GM19193 (cell line): ENCODE measurements around the gene GABRA4.

ENCODE experiments used
- POLR2A ChIP-seq: IDR thresholded peaks from 4 replicates; pipeline ENCODE4 v1.6.1; 2011; ENCODE audit not compliant: insufficient read depth, insufficient read length; ENCODE audit errors: extremely low read depth

The GABRA4 gene

DNA sequence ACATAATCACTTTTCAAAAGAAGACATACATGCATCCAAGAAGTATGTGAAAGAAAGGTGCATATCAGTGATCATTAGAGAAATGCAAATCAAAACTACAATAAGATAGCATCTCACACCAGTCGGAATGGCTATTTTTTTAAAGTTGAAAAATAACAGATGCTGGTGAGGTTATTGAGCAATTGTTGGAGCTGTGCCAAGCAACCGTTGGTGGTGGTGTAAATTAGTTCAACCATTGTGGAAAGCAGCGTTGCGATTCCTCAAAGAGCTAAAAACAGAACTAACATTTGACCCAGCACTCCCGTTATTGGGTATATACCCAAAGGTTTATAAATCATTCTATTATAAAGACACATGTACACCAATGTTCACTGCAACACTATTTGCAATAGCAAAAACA, 98.6 kb downstream of the GABRA4 start:
- TF ChIP-seq POLR2A: no peak

GRCh38 chr4:46890056-46890455, 103.3 kb downstream of the GABRA4 start:
- TF ChIP-seq POLR2A: no peak

GRCh38 chr4:46889410-46889809, 104.0 kb downstream of the GABRA4 start:
- no peak for TF ChIP-seq POLR2A

- no peak for TF ChIP-seq POLR2A
These were observed 106.7 kb downstream of the GABRA4 start for GRCh38 chr4:46886711-46887110.

GRCh38 chr4:46878641-46879040, 114.7 kb downstream of the GABRA4 start:
- no peak for TF ChIP-seq POLR2A

DNA sequence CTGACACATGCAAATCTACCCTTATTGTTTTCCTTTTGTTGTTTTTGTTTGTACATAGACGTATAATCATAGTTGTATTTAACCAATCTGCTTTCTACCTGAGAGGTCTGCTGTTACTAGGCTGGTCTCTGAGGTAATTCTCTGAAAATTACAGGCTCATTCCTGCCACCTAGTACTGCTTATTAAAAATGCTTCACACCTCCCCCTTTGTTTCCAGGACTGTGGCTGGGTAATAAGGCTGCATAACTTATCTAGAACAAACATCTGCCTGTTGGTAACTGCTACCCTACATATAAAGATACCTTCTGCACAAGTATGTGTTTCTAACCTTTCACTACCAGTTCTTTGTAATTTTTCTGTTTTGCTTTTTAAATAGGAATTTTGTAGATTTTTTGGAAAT, 118.6 kb downstream of the GABRA4 start:
- TF ChIP-seq POLR2A: no peak

DNA sequence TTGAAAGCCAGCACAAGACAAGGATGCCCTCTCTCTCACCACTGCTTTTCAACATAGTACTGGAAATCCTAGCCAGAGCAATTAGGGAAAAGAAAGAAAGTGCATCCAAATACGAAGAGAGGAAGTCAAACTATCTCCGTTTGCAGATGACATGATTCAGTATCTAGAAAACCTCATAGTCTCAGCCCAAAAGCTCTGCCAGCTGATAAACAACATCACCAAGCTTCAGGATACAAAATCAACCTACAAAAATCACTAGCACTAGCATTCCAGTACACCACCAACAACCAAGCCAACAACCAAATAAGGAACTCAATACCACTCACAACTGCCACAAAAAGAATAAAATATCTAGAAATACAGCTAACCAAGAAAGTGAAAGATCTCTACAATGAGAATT, 123.0 kb downstream of the GABRA4 start:
- TF ChIP-seq POLR2A: no peak
